ENCODE measurements around the gene PROCA1. TPM values are rescaled to one million over a fixed set of nuclear protein-coding genes. Genes with fewer than 3 reads are reported as not detected.

PROCA1 gene
- total and polyA plus RNA-seq, 9 of the 15 experiments (the other 6 are each of a cell fraction or from before 2014, with no cell fraction given): 0.78 to 16.2 (median 5.6) TPM

DNA sequence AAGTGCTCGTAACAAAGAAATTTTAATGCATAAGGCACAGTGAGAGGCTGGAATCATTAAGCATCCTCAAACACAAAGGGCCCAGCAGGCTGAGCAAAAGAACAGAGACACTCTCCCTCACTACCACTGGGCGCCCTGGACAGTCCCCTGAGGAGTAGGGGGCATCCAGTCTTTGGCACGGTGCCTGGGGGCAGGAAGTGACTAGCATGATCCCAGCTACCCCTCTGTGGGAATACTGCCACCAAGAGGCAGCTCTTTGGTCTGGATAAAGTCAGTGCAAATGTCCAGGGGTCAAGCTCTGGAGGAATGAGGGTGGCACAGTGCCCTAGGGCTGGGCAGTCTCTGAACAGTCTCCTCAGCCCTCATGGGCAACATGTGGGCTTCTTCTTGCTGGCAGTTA lies 2.6 kb upstream of the PROCA1 start:
- H3K27me3 ChIP-seq (ENCODE audit: control insufficient read depth in 2 of 2, insufficient read depth in 2 of 2, low read length in 2 of 2): 0 out of 5 replicates have a peak, but pooled peaks cover 0 to 11% of the 10 kb centered on the region in 2 experiments
- H3K4me3 ChIP-seq: no peak overlapping the region
- POLR2A ChIA-PET: interaction anchor here (0.6 to 8.7 kb wide), 4 partner anchors 8 to 201 kb away, joined by 3 to 133 read pairs (median 4); partner anchors contain the start of genes RPL23A, SDF2 and SUPT6H
- H3K9me3 ChIP-seq (replicated peaks; ENCODE audit: control insufficient read depth, insufficient read depth, low read depth, low read length): 0 out of 2 replicates have a peak, but pooled peaks cover 2% of the 10 kb centered on the region
- H3K4me2 ChIP-seq (ENCODE audit: insufficient read depth, low read length): no peak overlapping the region
- no peak overlapping the region for H2AFZ ChIP-seq (ENCODE audit: low read depth, low read length)
- H3K79me2 ChIP-seq (ENCODE audit: control insufficient read depth, insufficient read depth, low read length): peaks cover 18% of the 10 kb centered on the region
- no peak overlapping the region for H3K27ac ChIP-seq (ENCODE audit: extremely low read depth, low read depth, low read length)
- CTCF ChIA-PET (ENCODE audit: low intra/inter-chr PET ratio): no interaction called here
- in situ Hi-C loops (cut with MboI) (no loop called here), intact Hi-C loops (cut with micrococcal nuclease) (no loop called here)
- DNase-seq (ENCODE audit: extremely low read depth in 1 of 4, low spot score in 3 of 4) (no peak), ATAC-seq (no peak), FAIRE-seq (no peak)
- H3K36me3 ChIP-seq (ENCODE audit: control insufficient read depth, insufficient read depth, low read length): no peaks in the 10 kb centered on the region
- H3K9me1 ChIP-seq (ENCODE audit: control insufficient read depth, insufficient read depth, low read length): no peaks in the 10 kb centered on the region
- 0 out of 2 replicates have a peak, but pooled peaks have one; percentile 57 for TF ChIP-seq PTBP1 (IDR thresholded peaks at IDR 0.05; ENCODE audit: low read depth, low read length)
- peak; percentile 82 for TF ChIP-seq NFIC (IDR thresholded peaks at IDR 0.05)
- TF ChIP-seq, protein P1, sequence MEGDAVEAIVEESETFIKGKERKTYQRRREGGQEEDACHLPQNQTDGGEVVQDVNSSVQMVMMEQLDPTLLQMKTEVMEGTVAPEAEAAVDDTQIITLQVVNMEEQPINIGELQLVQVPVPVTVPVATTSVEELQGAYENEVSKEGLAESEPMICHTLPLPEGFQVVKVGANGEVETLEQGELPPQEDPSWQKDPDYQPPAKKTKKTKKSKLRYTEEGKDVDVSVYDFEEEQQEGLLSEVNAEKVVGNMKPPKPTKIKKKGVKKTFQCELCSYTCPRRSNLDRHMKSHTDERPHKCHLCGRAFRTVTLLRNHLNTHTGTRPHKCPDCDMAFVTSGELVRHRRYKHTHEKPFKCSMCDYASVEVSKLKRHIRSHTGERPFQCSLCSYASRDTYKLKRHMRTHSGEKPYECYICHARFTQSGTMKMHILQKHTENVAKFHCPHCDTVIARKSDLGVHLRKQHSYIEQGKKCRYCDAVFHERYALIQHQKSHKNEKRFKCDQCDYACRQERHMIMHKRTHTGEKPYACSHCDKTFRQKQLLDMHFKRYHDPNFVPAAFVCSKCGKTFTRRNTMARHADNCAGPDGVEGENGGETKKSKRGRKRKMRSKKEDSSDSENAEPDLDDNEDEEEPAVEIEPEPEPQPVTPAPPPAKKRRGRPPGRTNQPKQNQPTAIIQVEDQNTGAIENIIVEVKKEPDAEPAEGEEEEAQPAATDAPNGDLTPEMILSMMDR (IDR thresholded peaks at IDR 0.05 in 2 of 3, conservative IDR thresholded peaks at IDR 0.05 in 1 of 3; ENCODE audit: insufficient read depth in 2 of 3, low read depth in 1 of 3, low read length in 3 of 3): peak; percentile 6 to 33 (median 27); a peak in 2 of 6 replicates
- TF ChIP-seq HDAC2 (IDR thresholded peaks at IDR 0.05): peak; percentile 41; the same call in 1 of the 2 replicates
- TF ChIP-seq POLR2AphosphoS5 (IDR thresholded peaks at IDR 0.05; ENCODE audit: control insufficient read depth, insufficient read depth, low read depth, low read length): no peak
- peak; percentile 82 for TF ChIP-seq BCOR (IDR thresholded peaks at IDR 0.05)
- TF ChIP-seq RAD21 (CRISPR knock-in tag; conservative IDR thresholded peaks at IDR 0.05 in 1 of 2, IDR thresholded peaks at IDR 0.05 in 1 of 2): 0 out of 4 replicates have a peak, but pooled peaks of 1 of the 2 experiments have one; percentile 12
- TF ChIP-seq SMARCA5 (IDR thresholded peaks at IDR 0.05): peak; percentile 83; the same call in 1 of the 2 replicates
- TF ChIP-seq HNRNPK (IDR thresholded peaks at IDR 0.05; ENCODE audit: low read depth, low read length, poor library complexity, severe bottlenecking): no peak
- peak; percentile 87 for TF ChIP-seq RBM25 (IDR thresholded peaks at IDR 0.05; ENCODE audit: low read depth, low read length, severe bottlenecking)
- peak in 1 of 2 experiments; percentile 29; a peak in 1 of 4 replicates for TF ChIP-seq RCOR1 (IDR thresholded peaks at IDR 0.05; ENCODE audit: borderline replicate concordance in 1 of 2, low read depth in 2 of 2, low read length in 2 of 2)
- TF ChIP-seq TFAM (CRISPR knock-in tag; conservative IDR thresholded peaks at IDR 0.05): no peak
- TF ChIP-seq KDM1A (IDR thresholded peaks at IDR 0.05): peak; percentile 29 to 53; a peak in 2 of 4 replicates
- no peak for TF ChIP-seq HNRNPL (IDR thresholded peaks at IDR 0.05; ENCODE audit: low read depth, low read length)
- TF ChIP-seq KDM2B (CRISPR knock-in tag; IDR thresholded peaks at IDR 0.05): no peak
- H4K20me1 ChIP-seq (replicated peaks; ENCODE audit: control insufficient read depth, insufficient read depth, low read length): no peaks in the 10 kb centered on the region
- WGBS (ENCODE audit: insufficient coverage, low coverage, missing lambda C conversion rate): 48% methylated on average over 3 of the region's 3 CpGs
- no TSS peak for BruUV-seq (replicated peaks)
- H3K9ac ChIP-seq (ENCODE audit: insufficient read depth in 1 of 2, low read depth in 2 of 2, low read length in 2 of 2): peak overlapping the region in 1 of 2 experiments; percentile 53; a peak in 1 of 4 replicates
- H3K4me1 ChIP-seq (replicated peaks in 1 of 2; ENCODE audit: control insufficient read depth in 2 of 2, insufficient read depth in 2 of 2, low read length in 2 of 2): peaks cover 23 to 50% of the 10 kb centered on the region in 2 experiments
